ENCODE results near the gene IRAK1.

The IRAK1 gene

DNA sequence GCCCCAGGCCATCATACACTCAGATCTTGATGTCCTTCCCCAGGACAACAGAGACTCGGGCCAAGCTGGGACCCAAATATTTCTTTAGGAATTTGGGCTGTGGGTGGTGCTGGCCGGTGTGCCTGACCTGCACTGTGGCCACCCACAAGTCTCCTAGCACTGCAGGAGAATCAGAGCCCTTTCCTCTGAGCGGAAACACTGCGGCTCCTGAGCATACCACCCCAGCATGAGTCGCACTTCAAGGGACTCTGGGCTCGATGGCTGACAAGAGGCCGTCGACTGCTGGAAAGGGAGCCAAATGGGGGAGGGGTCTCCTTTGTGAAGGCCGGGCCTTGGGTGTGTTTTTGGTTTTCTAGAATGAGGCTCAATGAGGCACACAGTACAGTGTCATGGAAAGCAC lies 13.0 kb upstream of the IRAK1 start:
- TF ChIP-seq, protein P1, sequence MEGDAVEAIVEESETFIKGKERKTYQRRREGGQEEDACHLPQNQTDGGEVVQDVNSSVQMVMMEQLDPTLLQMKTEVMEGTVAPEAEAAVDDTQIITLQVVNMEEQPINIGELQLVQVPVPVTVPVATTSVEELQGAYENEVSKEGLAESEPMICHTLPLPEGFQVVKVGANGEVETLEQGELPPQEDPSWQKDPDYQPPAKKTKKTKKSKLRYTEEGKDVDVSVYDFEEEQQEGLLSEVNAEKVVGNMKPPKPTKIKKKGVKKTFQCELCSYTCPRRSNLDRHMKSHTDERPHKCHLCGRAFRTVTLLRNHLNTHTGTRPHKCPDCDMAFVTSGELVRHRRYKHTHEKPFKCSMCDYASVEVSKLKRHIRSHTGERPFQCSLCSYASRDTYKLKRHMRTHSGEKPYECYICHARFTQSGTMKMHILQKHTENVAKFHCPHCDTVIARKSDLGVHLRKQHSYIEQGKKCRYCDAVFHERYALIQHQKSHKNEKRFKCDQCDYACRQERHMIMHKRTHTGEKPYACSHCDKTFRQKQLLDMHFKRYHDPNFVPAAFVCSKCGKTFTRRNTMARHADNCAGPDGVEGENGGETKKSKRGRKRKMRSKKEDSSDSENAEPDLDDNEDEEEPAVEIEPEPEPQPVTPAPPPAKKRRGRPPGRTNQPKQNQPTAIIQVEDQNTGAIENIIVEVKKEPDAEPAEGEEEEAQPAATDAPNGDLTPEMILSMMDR (IDR thresholded peaks at IDR 0.05) = no peak
- TF ChIP-seq ZFX (IDR thresholded peaks at IDR 0.05; ENCODE audit: borderline replicate concordance) = no peak
- H3K27ac ChIP-seq = no peak overlapping the region

DNA sequence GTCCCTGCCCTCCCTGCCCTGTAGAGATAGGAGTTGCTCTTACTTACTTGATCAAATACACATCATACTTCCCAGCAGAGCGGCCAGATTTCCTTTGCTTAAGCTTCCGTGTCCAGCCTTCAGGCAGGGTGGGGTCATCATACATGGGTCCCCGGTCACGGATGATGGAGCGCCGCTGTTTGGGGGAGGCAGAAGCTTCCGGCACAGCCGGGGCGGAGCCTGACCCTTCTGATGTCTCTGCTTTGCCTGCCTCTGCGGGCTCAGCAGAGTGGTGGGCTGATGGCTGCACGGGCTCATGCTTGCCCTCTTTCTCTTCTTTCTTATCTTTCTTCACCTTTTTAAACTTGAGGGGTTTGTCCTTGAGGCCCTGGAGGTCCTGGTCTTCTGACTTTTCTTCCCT lies 12.5 kb upstream of the IRAK1 start:
- H3K27ac ChIP-seq = no peak overlapping the region
- TF ChIP-seq, protein P1 (IDR thresholded peaks at IDR 0.05) = no peak
- no peak for TF ChIP-seq ZFX (IDR thresholded peaks at IDR 0.05; ENCODE audit: borderline replicate concordance)

DNA sequence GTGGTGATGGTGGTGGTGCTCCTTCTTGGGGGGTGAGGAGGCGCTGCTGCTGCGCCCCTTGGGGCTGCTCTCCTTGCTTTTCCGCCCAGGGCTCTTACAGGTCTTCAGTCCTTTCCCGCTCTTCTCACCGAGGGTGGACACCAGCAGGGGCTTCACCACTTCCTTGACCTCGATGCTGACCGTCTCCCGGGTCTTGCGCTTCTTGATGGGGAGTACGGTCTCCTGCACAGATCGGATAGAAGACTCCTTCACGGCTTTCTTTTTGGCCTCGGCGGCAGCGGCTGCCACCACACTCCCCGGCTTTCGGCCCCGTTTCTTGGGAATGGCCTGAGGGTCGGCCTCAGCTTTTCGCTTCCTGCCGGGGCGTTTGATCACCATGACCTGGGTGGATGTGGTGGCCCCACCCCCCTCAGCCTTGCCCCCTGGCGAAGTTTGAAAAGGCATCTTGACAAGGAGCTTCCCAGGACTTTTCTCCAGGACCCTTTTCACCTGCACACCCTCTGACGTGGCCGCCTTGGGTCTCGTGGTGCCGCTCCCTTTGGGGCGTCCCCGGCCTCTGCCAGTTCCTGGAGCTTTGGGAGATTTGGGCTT lies 11.1 kb upstream of the IRAK1 start:
- TF ChIP-seq ZFX (IDR thresholded peaks at IDR 0.05; ENCODE audit: borderline replicate concordance) = no peak
- TF ChIP-seq, protein P1 (IDR thresholded peaks at IDR 0.05) = no peak
- no peak overlapping the region for H3K27ac ChIP-seq

DNA sequence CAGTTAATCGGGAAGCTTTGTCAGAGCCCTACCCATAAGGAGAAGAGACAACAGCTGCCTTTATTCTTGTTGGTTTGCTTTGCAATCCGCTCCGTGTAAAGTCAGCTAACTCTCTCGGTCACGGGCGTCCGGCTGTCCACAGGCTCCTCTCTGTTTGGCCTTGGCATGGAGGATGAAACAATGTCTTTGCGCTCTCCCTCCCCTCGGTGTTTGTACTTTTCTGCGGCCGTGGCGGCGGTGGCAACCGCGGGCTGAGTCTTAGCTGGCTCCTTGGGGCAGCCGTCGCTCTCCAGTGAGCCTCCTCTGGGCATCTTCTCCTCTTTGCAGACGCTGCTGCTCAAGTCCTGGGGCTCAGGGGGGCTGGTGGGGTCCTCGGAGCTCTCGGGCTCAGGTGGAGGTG lies 10.6 kb upstream of the IRAK1 start:
- no peak for TF ChIP-seq ZFX (IDR thresholded peaks at IDR 0.05; ENCODE audit: borderline replicate concordance)
- TF ChIP-seq, protein P1 (IDR thresholded peaks at IDR 0.05) = no peak
- no peak overlapping the region for H3K27ac ChIP-seq

DNA sequence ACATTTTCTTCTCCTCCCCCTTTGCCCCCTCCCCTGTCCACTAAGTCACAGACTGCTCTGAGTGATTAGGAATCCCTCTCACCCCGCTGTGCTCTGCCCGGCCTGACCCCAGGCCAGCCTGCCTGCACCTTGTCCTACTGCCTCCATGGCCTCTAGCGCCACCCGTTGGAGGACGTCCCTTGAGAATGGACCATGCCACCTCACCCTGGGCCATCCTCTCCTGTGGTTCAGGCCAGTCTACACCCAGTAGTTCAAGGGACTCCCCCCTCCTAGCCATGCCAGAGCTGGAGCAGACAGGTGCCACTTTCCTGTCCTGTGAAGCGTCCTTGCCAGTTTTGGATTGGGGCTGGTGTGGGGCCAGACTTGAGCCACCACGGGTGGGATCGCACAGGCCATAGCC lies 9.7 kb upstream of the IRAK1 start:
- H3K27ac ChIP-seq = no peak overlapping the region
- TF ChIP-seq, protein P1 (IDR thresholded peaks at IDR 0.05) = 0 out of 2 replicates have a peak, but pooled peaks have one; percentile 6
- no peak for TF ChIP-seq ZFX (IDR thresholded peaks at IDR 0.05; ENCODE audit: borderline replicate concordance)

DNA sequence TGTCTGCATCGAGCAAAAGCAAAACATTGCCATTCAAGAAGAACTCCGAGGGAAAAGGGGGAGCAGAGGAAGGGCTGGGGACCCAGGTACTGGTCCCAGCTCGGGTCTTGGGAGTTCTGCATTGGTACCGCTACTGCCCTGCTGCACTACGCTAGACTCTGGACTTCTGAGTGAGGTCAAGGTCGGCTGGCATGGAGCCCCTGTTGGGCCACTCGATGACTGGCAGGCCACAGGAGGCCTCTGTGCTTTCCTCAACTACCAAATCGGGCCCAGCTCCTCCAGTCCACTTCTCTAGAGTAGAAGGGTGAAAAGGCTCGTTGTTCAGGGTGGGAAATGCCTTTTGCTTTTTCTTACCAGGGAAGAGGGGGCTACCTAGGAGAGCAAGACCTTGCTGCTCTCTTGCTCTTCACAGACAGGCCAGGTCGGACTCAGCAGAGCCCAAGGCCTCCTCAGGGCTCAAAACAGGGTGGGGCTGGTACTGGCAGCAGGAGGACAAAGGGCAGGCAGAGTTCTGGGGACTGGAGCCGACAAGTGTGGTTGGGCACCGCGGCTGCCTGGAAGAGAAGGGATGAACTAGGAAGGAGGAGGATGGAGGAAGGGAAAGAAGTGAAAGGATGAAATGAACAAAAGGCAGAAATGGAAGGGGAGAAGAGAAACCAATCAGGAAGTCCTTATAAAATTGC lies 8.9 kb upstream of the IRAK1 start:
- H3K27ac ChIP-seq = no peak overlapping the region
- TF ChIP-seq, protein P1 (IDR thresholded peaks at IDR 0.05) = no peak

DNA sequence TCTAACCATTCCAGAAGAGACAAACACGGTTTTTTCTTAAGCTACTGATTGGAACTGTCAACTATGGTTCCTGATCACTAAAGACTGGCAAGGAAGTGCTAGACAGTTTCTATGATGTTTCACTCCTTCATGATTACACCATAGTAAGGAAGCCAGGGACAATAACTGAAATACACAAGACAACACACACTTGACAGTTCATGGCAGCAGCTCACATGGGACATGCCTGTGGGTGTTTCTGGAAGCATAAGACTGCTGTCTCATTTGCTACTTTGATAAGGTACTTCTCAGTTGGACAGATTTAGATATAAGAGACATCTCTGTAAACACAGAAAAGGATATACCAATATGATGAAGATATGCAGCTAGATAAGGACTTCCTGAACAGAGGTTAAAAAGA lies 8.3 kb upstream of the IRAK1 start:
- H3K27ac ChIP-seq = no peak overlapping the region
- TF ChIP-seq, protein P1 (IDR thresholded peaks at IDR 0.05) = no peak
- no peak for TF ChIP-seq ZFX (IDR thresholded peaks at IDR 0.05; ENCODE audit: borderline replicate concordance)

Data from 22Rv1 (cell line).